ENCODE measurements around the gene PELI2. TPM values are rescaled to one million over a fixed set of nuclear protein-coding genes. Genes with fewer than 3 reads are reported as not detected.

The PELI2 gene, protein sequence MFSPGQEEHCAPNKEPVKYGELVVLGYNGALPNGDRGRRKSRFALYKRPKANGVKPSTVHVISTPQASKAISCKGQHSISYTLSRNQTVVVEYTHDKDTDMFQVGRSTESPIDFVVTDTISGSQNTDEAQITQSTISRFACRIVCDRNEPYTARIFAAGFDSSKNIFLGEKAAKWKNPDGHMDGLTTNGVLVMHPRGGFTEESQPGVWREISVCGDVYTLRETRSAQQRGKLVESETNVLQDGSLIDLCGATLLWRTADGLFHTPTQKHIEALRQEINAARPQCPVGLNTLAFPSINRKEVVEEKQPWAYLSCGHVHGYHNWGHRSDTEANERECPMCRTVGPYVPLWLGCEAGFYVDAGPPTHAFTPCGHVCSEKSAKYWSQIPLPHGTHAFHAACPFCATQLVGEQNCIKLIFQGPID
- 23.4 and 27.2 TPM in 2 replicates for total RNA-seq (ENCODE audit: low replicate concordance)

DNA sequence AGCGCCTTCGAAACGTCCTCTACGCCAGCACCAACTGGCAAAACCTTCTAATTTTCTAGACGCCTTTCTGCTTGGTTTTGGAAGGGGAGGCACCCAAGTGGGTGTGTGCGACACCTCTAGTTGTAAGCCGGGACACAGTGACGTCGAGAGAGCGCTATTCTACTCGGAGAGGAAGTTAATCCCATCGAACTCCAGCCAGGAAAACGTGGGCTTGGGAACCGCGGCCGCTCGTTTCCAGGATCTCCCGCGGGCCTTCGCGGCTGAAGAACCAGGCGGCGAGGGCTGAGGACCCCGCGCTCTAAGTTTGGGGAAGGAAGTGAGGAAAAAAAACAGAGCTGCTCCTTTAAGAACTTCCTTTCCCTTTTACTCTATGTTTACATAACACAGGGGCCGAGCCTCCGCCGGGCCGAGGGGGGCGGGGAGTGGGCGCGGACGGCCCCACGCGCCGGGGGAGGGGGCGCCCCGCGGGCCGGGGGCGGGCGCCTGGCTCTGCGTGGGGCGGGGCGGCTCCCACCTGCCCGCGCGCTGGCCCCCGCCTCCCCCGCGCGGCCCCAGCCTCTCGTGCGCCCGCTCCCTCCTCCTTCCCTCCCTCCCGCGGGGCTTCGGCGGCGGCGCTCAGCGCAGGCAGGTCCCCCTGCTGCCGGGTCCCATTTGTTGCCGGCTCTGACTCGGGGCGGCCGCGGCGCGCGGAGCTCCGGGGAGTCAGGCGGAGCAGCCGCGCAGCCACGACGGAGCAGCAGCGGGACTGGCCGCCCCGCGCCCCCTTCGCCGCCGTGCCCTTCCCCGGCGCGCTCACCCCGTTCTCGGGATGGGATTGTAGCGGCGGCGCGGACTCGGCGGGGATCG is at the start of gene PELI2:
PELI2 (plus strand) TSS at position 647 of the 846 bp plus-strand sequence. CDS start 250 bp downstream, outside the sequence.
- Histone ChIP-seq H3K27ac (peak within 1 kb of the TSS; percentile 31), H4K20me1 (ENCODE audit: low read depth) (peaks cover 34% of the 10 kb centered on the region), H3K36me3 (no peaks in the 10 kb centered on the region), H3K9me3 (ENCODE audit: low read depth) (no peaks in the 10 kb centered on the region), H3K9ac (peak within 1 kb of the TSS; percentile 2), H3F3A (ENCODE audit: low read depth) (peaks cover 20% of the 10 kb centered on the region), H3K27me3 (peaks cover 16% of the 10 kb centered on the region), H2AFZ (replicated peaks) (peak within 1 kb of the TSS; percentile 85), H3K4me2 (peak within 1 kb of the TSS; percentile 77), H3K79me2 (ENCODE audit: low read depth) (peaks cover 41% of the 10 kb centered on the region), H3K4me3 (peak within 1 kb of the TSS; percentile 72), H3K4me1 (peaks cover 26% of the 10 kb centered on the region)
- peaks cover 2% of the 10 kb centered on the region for H3K27me3 Mint-ChIP-seq (ENCODE audit: insufficient read depth, low read depth)
- H3K4me1 Mint-ChIP-seq, result peaks cover 34% of the 10 kb centered on the region
- TF ChIP-seq, protein P1, sequence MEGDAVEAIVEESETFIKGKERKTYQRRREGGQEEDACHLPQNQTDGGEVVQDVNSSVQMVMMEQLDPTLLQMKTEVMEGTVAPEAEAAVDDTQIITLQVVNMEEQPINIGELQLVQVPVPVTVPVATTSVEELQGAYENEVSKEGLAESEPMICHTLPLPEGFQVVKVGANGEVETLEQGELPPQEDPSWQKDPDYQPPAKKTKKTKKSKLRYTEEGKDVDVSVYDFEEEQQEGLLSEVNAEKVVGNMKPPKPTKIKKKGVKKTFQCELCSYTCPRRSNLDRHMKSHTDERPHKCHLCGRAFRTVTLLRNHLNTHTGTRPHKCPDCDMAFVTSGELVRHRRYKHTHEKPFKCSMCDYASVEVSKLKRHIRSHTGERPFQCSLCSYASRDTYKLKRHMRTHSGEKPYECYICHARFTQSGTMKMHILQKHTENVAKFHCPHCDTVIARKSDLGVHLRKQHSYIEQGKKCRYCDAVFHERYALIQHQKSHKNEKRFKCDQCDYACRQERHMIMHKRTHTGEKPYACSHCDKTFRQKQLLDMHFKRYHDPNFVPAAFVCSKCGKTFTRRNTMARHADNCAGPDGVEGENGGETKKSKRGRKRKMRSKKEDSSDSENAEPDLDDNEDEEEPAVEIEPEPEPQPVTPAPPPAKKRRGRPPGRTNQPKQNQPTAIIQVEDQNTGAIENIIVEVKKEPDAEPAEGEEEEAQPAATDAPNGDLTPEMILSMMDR (IDR thresholded peaks at IDR 0.05), result peak; percentile 19
- TF ChIP-seq EZH2 (IDR thresholded peaks at IDR 0.05), result no peak
- peak within 1 kb of the TSS; percentile 96 for H3K4me3 Mint-ChIP-seq
- no peaks in the 10 kb centered on the region for H3K36me3 Mint-ChIP-seq
- DNase-seq (ENCODE audit: low spot score), result peak; percentile 87
- H3K9me3 Mint-ChIP-seq, result no peaks in the 10 kb centered on the region
- H3K27ac Mint-ChIP-seq, result peak within 1 kb of the TSS; percentile 97

DNA sequence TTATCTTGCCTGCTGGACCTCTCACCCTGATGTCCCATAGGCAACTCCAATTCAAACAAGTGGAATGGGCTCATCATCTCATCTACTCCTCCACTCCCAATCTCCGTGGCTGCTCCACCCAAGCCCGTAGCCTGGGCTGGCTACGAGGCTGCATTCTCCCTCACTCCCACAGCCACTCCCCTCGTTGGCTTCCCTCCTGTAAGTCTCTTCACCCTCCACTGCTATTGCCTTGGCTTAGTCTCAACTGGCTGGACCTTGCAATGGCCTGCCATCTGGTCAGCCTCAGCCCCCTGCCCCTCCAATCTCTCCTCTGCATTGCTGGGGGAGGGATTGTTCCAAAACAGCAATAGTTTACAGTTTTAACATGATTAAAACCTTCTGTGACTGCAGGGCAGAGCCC is 44.4 kb upstream of the PELI2 start:
- no peak for DNase-seq (ENCODE audit: low spot score)
- H3K36me3 Mint-ChIP-seq, result no peaks in the 10 kb centered on the region
- TF ChIP-seq, protein P1 (IDR thresholded peaks at IDR 0.05), result no peak
- TF ChIP-seq EZH2 (IDR thresholded peaks at IDR 0.05), result no peak
- no peak for TF ChIP-seq EZH2phosphoT487 (IDR thresholded peaks at IDR 0.05)
- no peaks in the 10 kb centered on the region for H3F3A ChIP-seq (ENCODE audit: low read depth)
- H3K4me3 Mint-ChIP-seq, result no peak overlapping the region
- H3K9me3 ChIP-seq (ENCODE audit: low read depth), result no peaks in the 10 kb centered on the region
- H3K27ac Mint-ChIP-seq, result no peak overlapping the region
- H3K36me3 ChIP-seq, result no peaks in the 10 kb centered on the region
- no peaks in the 10 kb centered on the region for H4K20me1 ChIP-seq (ENCODE audit: low read depth)
- no peaks in the 10 kb centered on the region for H3K4me1 Mint-ChIP-seq
- no peak overlapping the region for H3K9ac ChIP-seq
- peaks cover 5% of the 10 kb centered on the region for H3K27me3 Mint-ChIP-seq (ENCODE audit: insufficient read depth, low read depth)
- H3K4me3 ChIP-seq, result no peak overlapping the region
- no peak overlapping the region for H3K27ac ChIP-seq
- no peak overlapping the region for H3K4me2 ChIP-seq
- no peaks in the 10 kb centered on the region for H3K27me3 ChIP-seq
- no peak overlapping the region for H2AFZ ChIP-seq (replicated peaks)
- no peaks in the 10 kb centered on the region for H3K79me2 ChIP-seq (ENCODE audit: low read depth)
- H3K4me1 ChIP-seq, result peaks cover 4% of the 10 kb centered on the region
- H3K9me3 Mint-ChIP-seq, result no peaks in the 10 kb centered on the region

DNA sequence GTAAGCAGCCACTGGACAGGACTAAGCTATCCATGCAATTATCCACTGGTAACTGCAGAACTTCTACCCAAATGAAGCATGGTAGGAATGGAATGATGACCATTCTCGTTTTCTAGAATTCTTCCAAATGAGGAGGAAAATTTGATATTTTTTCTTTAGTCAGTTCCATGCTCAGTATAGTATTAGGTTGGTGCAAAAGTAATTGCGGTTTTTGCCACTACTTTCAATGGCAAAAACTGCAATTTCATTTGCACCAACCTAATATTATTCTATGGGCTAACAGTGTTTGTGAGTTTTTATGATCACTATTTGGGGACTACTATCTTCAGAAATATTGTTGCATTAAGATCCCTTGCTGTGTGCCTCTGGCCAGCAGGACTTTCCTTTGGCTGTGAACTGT is 42.9 kb upstream of the PELI2 start:
- H3K4me3 ChIP-seq, result no peak overlapping the region
- no peaks in the 10 kb centered on the region for H3F3A ChIP-seq (ENCODE audit: low read depth)
- H3K79me2 ChIP-seq (ENCODE audit: low read depth), result no peaks in the 10 kb centered on the region
- Mint-ChIP-seq H3K27ac (no peak overlapping the region), H3K9me3 (no peaks in the 10 kb centered on the region), H3K36me3 (no peaks in the 10 kb centered on the region), H3K4me3 (no peak overlapping the region), H3K4me1 (no peaks in the 10 kb centered on the region), H3K27me3 (ENCODE audit: insufficient read depth, low read depth) (peaks cover 5% of the 10 kb centered on the region)
- H3K4me2 ChIP-seq, result no peak overlapping the region
- DNase-seq (ENCODE audit: low spot score), result no peak
- H2AFZ ChIP-seq (replicated peaks), result no peak overlapping the region
- no peaks in the 10 kb centered on the region for H3K27me3 ChIP-seq
- H4K20me1 ChIP-seq (ENCODE audit: low read depth), result no peaks in the 10 kb centered on the region
- TF ChIP-seq EZH2phosphoT487 (IDR thresholded peaks at IDR 0.05) (no peak), EZH2 (IDR thresholded peaks at IDR 0.05) (no peak)
- TF ChIP-seq, protein P1 (IDR thresholded peaks at IDR 0.05), result no peak
- H3K9ac ChIP-seq, result no peak overlapping the region
- peaks cover 7% of the 10 kb centered on the region for H3K4me1 ChIP-seq
- no peaks in the 10 kb centered on the region for H3K36me3 ChIP-seq
- no peak overlapping the region for H3K27ac ChIP-seq
- H3K9me3 ChIP-seq (ENCODE audit: low read depth), result no peaks in the 10 kb centered on the region

Data from neural progenitor cell (in vitro differentiated cells).